Stimulated activated CD4-positive, alpha-beta T cell treated with anti-CD3 and anti-CD28 coated beads, Interleukin-1b, Interleukin-23, amount 100 ng/mL, for 48 hours (primary cell): ENCODE measurements around the gene NGFR.
"Not testable (repeated sequence)": the region's sequence is repeated elsewhere in the genome, so short reads cannot be mapped to it uniquely, and the experiment has no call there.

Source experiments
- DNase-seq: peaks from one replicate; pipeline ENCODE4 v3.0.0-alpha.2; 2020

NGFR gene

DNA sequence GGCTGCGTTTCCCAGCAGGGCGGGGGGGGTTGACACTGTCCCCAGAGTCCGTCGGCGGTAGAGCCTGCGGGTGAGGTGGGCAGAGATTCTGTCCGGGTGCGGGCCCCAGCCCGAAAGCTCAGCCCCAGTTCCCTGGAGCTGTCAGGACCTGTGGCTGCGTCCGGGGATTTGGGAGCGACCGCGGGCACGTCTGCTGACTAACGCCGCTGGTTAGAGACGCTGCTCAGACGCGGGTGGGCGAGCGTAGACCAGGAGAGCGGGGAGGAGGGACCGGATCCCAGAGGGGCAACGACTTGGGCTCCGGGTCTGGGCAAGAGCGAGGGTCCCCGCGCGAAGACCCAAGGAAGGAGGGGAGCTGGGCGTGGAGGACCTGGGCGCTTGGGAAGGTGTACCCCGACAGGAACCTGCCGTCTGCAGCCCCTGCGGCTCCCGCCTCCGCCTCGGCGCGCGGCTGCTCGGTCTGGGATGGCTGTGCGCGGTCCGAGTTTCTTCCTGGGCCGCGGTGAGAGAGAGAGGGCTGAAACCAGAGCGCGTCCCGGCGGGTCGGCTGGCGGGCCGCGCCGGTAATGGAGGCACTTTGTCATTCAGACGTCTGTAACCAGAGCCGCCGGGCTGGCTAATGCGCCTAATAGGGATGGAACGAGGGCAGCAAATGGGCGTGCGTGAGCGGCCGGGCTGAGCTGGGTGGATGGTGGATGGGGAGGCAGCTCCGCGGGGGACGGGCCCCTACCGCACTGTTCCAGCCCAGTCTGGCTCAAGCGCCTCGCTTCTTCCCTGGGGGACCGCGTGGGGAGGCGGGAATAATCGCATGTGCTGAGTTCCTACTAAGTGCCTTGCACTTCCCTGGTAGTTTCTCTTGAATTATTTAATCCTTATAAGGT, 2.3 kb downstream of the NGFR start:
- DNase-seq: no peak

DNA sequence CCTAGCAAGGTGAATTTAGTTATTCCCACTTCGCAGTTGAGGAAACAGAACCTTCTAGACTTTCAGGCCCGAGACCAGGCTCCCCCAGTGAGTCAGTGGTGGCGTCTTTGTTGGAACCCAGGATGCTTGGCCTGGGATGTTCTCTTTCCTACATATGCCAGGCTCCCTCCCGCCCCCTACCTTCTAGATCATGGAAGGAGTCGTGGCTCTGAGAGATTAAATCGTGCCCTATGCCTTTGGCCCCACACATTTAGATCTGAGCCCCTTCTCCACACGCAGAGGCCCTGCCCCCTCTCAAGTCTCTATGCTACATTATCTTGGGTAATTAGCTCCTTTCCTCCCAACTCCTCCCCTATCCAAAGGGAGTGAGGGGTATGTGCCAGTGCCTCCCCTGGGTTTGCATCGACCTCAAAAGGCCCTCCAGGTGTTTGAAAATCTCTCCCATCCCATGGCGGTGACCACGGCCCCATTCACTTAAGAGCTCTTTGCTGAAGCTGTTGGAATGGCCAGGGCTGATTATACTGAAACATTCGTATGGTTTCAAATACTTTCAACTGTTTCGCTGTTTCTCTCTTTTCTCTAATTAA, 3.0 kb downstream of the NGFR start:
- no peak for DNase-seq

DNA sequence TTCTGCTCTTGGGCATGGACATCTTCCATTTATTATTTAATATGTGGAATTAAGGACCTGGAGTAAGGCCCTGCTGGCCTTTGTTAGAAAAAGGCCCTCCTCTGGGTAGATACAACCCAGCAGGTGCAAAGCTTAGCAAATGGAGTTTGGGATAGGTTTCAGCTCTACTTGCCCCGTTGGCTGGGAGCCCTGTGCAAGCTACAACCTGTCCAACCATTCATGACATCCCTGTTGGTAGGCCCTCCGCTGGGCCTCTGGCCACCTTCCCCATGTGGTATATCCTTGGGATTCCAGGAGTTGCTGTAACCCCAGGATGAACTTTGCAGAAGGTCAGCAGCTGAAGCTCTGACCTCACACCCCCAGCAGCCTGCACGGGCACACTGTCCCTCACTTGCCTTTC, 6.4 kb downstream of the NGFR start:
- DNase-seq: no peak

DNA sequence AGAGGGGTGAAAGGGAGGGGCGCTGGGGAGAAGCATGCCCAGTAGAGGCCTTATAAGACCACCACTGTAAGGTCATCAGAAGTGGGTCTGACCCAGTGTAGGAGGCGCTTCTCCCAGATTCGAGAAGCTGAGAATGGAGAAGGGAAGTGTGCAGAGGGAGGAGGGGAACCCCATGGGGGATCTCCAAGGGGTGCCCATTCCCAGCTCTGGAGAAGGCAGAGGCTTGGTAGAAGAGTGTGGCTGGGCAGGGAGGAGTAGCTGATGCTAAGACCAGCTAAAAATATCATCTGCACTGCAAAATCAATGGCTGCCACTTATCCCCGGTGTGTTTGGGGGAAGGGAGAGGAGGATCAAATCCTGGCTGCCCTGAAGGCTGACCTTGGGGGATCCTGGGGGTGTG, 7.2 kb downstream of the NGFR start:
- no peak for DNase-seq

DNA sequence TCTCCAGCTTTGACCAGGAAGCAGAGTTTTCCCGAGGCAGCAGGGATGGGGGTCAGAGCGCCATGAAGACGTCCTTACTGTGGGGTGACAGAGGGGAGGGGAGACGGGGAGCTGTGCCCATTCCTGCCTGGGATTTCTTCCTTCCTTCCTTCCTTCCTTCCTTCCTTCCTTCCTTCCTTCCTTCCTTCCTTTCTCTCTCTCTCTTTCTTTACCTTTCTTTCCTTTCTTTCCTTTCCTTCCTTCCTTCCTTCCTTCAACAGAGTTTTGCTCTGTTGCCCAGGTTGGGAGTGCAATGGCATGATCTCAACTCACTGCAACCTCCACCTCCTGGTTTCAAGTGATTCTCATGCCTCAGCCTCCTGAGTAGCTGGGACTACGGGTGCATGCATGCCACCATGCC, 7.6 kb downstream of the NGFR start:
- DNase-seq: not testable (repeated sequence)

DNA sequence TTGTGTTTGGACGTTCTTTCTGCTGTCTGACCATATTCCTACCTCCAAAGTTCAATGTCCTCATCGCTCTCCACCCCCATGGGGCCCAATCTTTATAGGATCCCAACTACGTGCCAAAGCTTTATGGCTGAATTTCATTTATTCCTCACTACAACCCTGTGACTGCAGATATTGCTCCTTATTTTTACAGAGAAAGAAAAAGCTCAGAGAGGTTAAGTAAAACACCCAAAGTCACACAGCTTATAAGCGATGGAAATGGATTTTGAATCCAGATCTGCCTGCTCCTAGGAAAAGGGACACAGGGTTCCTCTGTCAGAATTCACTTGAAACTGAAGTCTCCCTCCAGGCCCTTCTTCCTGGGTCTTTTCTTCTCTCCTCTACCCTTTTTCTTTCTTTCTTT, 9.3 kb downstream of the NGFR start:
- DNase-seq: no peak

DNA sequence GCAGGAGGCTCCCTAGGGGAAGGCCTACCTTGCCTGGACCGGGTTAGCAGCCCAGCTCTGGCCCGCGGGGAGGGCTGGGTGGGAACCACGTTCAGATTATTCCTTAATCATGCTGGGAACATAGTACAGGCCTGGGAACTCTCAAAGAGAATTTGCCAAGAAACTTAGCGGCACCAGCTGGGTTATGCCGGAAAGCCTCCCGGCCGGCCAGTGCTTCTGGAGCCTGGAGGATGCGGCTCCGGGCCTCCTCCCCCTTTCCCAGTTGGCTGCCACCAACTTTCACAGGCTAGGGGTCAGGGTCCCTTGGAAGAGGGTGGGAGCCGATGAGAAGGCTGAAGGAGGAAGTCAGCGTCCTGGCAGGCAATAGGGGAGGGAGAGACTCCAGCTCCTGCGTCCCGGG, 10.8 kb downstream of the NGFR start:
- no peak for DNase-seq

DNA sequence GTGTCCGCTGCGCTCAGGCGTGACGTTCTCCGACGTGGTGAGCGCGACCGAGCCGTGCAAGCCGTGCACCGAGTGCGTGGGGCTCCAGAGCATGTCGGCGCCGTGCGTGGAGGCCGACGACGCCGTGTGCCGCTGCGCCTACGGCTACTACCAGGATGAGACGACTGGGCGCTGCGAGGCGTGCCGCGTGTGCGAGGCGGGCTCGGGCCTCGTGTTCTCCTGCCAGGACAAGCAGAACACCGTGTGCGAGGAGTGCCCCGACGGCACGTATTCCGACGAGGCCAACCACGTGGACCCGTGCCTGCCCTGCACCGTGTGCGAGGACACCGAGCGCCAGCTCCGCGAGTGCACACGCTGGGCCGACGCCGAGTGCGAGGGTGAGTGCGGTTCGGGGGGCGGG, 11.2 kb downstream of the NGFR start:
- DNase-seq: no peak

DNA sequence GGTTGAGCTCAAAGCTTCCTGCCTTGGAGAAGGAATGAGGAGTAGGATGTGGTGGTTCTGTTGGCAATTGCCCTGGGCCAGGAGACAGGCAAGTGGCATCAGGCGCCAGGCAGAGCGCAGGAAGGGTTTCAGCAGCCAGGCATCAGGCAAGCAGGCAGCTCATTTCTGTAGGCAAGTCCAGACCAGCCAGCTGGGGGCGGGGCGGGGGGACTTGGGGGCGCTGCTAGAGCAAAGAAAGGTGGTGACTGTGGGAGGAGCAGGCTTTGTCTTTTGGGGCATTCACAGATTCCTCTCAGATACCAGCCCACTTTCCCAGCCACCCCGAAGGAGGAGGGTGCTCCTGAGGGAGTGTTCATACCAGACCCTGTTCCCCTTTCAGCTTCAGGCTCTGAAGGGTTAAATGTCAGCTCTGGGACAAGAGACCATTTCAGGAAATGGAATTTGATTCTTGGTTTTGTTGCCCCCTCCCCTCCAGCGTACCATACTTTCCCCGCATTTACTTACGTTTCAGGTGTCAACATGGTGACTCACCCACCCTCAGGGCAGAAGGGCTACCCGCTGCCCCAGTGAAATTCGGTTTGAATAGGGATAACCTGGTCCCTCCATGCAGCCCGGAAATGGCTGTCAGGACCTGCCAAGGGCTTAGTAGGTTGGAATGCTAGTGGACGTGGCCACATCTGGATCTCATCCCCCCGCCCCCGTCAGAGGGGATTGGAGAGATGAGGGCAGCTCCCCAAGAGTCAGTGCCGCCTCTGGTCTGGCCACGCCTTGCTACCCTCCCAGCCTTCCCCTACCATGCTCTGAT, 13.2 kb downstream of the NGFR start:
- no peak for DNase-seq

DNA sequence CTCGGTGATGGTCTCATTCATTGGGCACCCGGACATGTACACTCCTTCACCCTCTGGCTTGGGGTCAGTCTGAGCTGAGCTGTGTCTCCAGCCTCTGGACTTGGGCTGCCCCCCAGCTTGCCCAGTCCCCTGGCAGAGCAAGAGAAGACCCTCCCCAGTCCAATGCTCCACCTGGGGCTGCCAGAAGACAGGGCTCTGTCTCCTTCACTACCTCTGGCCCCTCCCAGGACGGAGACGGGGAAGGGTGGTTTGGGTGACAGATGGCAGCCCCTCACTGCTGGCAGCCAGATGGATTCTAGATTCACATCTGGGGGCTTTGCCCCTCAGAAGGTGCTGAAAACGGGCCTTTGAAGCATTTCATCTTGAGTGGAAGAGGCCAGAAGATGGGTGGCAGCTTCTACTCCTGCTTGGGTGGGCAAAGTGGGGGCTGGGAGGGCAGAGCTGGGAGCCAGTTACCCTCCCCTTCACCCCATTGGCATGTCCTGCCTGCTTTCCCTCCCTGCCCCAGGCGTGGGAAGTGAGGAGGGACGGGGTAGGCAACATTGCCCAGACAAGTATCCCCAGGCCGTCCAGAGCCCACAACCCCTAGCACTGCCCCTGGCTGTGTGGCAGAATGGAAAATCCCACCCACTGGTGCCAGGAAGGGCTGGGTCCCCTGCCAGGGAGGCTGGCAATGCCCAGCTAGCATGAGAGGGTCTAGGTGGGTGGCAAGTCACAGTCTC, 13.9 kb downstream of the NGFR start:
- no peak for DNase-seq

DNA sequence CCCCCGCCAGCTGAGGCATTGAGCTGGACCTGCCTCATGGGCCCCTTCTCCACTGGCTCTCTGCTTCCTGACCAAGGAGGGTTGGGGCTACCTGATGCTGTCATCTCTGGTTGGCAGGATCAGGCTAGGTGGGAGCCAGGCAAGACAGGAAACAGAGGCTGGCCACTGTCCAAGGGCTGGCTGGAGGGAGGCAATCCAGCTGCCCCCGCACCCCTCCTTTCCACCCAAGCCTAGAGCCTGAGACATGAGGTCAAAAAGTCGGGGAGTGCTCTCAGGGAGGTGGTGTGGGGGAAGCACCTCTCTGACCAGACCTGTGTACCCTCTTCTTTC, 14.5 kb downstream of the NGFR start:
- DNase-seq: no peak

DNA sequence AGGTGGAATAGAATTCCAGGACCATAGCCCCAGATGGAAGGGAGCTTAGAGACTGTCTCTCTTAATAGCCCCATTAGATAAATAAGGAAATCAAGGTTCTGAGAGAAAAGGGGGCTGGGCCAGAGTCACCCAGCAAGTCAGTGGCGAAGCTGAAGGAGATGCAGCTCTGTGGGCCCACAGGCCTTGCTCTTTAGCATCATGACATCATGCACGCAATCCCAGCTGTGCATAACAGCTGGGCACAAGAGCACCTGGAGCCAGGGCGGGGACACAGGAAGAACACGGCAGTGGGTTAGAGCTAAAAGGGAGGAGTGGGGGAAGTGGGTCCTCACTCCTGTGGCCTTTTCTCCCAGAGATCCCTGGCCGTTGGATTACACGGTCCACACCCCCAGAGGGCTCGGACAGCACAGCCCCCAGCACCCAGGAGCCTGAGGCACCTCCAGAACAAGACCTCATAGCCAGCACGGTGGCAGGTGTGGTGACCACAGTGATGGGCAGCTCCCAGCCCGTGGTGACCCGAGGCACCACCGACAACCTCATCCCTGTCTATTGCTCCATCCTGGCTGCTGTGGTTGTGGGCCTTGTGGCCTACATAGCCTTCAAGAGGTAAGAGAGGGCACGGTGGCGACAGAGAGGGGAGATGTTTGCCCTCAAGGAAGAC, 15.1 kb downstream of the NGFR start:
- DNase-seq: no peak

DNA sequence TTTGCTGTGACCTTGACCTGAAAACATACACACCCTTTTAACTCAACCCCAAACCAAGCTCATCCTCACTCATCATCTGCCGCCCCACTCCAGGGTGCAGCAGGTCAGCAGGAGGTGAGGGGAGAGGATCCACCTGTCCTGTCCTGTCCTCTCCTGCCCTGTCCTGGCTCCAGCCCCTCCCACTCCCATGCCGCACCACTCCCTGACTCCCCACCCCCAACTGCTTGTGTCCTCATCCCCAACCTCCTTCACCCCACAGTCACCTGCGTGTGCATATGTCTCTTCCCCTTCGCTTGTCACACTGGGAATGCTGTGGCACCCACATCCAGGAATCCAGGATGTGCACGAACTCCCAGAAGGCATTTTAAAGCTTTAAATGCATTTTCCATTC, 15.6 kb downstream of the NGFR start:
- no peak for DNase-seq

DNA sequence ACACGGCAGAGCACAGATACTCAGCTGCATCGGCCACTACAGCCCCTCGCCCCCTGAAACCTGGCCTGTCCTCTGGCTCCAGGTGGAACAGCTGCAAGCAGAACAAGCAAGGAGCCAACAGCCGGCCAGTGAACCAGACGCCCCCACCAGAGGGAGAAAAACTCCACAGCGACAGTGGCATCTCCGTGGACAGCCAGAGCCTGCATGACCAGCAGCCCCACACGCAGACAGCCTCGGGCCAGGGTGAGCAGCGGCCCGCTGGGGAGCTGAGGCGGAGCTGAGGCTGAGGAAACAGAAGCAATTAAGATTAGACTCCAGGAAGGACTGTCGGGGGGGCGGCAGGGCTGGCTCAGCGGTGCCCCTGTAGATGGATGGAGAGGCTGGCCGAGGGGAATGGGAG, 16.7 kb downstream of the NGFR start:
- no peak for DNase-seq

DNA sequence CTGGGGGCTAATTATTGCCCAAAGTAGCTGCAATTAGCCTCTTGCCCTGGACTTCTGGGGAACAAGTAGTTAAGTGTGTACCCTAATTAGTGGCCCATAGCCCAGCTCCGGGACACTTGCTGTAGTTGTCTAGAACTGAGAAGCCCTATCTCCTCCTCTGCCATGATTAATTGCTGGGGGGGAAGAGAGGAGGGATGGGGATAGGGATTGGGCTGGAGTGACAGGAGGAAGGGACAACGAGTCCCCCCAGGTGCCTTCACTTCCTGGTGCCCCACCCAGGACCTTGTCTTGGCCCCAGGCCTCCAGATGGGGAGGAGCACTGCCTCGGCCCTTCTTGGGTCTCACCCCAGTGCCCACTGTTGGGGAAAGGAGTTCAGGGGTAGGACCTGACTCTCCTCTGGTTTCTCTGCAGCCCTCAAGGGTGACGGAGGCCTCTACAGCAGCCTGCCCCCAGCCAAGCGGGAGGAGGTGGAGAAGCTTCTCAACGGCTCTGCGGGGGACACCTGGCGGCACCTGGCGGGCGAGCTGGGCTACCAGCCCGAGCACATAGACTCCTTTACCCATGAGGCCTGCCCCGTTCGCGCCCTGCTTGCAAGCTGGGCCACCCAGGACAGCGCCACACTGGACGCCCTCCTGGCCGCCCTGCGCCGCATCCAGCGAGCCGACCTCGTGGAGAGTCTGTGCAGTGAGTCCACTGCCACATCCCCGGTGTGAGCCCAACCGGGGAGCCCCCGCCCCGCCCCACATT, 17.4 kb downstream of the NGFR start:
- DNase-seq: no peak

DNA sequence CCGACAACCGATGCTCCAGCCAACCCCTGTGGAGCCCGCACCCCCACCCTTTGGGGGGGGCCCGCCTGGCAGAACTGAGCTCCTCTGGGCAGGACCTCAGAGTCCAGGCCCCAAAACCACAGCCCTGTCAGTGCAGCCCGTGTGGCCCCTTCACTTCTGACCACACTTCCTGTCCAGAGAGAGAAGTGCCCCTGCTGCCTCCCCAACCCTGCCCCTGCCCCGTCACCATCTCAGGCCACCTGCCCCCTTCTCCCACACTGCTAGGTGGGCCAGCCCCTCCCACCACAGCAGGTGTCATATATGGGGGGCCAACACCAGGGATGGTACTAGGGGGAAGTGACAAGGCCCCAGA, 17.9 kb downstream of the NGFR start:
- DNase-seq: no peak

DNA sequence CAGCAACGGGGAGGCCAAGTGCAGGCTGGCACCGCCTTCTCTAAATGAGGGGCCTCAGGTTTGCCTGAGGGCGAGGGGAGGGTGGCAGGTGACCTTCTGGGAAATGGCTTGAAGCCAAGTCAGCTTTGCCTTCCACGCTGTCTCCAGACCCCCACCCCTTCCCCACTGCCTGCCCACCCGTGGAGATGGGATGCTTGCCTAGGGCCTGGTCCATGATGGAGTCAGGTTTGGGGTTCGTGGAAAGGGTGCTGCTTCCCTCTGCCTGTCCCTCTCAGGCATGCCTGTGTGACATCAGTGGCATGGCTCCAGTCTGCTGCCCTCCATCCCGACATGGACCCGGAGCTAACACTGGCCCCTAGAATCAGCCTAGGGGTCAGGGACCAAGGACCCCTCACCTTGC, 18.5 kb downstream of the NGFR start:
- no peak for DNase-seq

DNA sequence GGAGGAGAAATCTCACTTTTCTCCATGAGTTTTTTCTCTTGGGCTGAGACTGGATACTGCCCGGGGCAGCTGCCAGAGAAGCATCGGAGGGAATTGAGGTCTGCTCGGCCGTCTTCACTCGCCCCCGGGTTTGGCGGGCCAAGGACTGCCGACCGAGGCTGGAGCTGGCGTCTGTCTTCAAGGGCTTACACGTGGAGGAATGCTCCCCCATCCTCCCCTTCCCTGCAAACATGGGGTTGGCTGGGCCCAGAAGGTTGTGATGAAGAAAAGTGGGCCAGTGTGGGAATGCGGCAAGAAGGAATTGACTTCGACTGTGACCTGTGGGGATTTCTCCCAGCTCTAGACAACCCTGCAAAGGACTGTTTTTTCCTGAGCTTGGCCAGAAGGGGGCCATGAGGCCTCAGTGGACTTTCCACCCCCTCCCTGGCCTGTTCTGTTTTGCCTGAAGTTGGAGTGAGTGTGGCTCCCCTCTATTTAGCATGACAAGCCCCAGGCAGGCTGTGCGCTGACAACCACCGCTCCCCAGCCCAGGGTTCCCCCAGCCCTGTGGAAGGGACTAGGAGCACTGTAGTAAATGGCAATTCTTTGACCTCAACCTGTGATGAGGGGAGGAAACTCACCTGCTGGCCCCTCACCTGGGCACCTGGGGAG, 19.1 kb downstream of the NGFR start:
- no peak for DNase-seq

DNA sequence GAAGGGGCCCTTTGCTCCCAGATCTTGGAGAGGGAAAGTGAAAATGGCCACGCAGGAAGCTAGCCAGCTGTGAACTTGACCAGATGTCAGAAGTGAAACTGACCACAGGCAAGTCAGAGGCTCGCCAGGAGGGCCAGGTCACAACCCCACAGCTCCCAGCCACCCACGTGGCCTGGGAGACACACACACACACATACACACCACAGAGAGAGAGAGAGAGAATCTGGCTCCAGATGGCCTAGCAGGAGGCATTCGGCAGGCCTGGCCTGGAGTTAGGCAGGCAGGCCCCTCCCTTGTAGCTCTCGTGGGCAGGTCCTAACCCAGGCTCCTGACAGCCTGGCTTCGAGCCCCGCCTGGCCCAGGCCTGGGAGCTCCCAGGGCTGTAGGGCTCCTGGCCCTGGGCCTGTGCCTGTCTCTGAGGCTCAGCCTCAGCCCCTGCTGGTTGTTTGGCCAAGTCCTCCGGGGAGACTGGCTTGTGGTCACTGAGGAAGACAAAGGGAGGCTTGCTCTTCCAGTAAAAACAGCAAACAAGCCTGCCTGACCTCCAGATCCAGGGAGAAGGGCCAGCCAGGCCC, 20.2 kb downstream of the NGFR start:
- DNase-seq: no peak

DNA sequence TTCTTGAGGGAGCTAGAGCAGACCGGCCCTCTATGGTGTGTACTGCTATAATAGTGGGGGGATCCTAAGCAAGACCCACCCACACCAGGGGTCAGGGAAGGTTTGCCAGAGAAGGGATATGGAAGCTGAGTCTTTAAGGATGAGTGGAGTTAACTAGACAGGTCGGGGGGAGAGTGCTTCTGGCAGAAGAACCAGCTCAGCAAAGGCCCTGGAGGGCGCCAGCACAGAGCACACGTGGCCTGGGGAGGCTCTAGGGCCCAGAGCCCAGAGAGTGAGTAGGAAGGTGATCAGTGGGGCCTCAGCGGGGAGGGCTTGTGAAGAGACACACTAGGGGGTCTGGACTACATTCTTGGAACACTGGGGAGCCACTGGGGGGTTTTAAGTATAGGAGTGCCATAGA, 21.1 kb downstream of the NGFR start:
- DNase-seq: no peak

DNA sequence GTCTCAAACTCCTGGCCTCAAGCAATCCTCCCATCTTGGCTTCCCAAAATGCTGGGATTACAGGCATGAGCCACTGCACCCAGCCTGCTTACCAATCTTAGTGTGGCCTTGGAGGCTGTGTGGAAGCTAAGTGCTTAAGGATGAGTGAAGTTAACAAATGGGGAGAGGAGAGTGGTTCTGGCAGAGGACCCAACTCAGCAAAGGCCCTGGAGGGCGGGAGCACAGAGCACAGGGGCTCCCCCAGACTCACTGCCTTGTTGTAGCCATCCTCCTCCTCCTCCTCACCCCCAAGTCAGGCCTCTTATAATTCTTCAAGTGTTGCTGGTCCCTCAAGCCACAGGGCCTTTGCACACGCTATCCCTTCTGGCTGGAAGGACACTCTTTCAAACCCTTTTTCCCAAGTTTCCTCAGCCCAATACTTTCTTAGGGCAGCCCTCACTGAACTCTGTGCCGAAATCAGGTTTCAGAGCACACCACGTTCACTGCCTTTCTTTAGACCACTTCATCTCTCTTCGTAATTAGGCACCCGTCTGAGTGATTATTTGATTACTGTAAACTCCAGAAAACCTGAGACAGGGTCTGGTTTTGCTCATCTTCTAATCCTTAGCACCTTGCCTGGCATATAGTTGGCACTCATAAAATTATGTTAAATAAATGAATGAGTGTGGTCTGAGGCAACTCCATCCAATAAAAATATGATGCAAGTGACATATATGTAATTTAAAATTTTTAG, 23.4 kb downstream of the NGFR start:
- no peak for DNase-seq
